ENCODE measurements around the gene FAF2.
"Not testable (repeated sequence)": the region's sequence is repeated elsewhere in the genome, so short reads cannot be mapped to it uniquely, and the experiment has no call there.

The FAF2 gene

GRCh38 chr5:176543428-176544182 is 95.4 kb downstream of the FAF2 start:
- DNase-seq (ENCODE audit: low spot score): peak; percentile 65

DNA sequence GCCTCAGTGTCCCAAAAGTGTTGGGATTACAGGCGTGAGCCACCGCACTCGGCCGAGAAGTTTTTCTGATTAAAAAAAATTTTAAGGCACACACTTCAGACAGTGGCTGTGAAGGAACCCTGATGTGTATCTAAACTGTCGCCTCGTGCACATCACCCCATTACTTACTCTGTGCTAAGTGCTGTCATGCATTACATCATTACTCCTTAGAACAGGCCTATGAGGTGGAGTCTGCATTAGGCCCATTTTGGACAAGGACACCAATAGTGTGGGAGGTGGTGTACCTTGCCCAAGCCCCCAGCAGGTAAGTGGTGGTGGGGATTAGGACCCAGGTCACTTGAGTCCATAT is 97.2 kb downstream of the FAF2 start:
- DNase-seq (ENCODE audit: low spot score): no peak

DNA sequence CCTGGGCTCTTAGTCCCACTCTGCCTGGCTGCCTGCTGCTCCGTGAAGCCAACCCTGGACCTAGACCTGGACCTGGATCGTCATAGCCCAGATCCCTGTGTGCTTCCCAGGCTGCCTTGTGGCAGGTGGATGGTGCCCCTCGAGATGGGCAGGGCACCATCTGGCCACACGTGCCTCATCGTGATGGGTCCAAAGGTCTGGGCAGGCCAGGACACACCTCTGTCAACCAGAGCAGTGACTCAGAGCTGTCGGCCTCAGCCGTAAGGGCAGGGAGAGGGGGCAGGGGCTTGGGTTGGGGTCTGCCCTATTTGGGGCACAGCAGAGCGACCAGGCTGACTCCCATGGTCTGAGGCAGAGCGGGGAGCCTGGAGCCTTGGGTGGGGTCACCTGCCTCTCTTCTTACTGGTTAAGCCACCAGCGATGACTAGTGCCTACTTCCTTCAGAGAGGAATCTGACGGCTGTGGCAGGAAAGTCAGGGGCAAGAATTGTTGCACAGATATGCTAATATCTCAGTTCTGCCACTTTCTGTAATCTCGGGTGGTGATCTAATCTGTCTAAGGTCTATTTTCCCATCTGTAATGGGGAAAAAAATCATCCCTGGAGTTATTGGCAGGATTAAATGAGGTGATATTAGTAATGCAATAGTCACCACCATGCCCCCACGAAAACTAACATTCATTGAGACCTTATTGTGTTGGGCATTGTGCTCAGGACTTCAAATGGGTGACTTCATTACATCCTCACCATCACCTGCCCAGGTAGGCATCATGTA is 97.7 kb downstream of the FAF2 start:
- DNase-seq (ENCODE audit: low spot score): no peak

DNA sequence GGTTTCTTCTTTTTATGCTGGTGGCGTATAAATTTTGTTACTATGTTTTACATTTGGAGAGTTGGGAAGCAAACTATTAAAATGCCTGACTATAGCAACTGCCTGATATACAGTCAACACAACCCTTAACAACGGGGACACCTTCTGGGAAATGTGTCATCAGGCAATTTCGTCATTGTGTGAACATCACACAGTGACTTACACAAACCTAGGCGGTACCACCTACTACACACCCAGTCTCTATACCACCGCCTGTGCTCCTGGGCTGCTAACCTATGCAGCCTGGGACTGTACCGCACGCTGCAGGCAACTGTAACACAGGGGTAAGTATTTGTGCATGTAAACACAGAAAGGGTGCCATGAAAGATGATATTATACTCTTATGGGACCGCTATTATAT is 99.6 kb downstream of the FAF2 start:
- no peak for DNase-seq (ENCODE audit: low spot score)

- no peak for DNase-seq (ENCODE audit: low spot score)
Observed at GRCh38 chr5:176548967-176549444, 100.8 kb downstream of the FAF2 start, which contains the start of gene CDHR2. Gene CDHR2 (plus strand): TSS chr5:176549342. CDS start chr5:176565353, 16,011 bp downstream.

GRCh38 chr5:176549871-176550270 is 101.7 kb downstream of the FAF2 start:
- no peak for DNase-seq (ENCODE audit: low spot score)

DNA sequence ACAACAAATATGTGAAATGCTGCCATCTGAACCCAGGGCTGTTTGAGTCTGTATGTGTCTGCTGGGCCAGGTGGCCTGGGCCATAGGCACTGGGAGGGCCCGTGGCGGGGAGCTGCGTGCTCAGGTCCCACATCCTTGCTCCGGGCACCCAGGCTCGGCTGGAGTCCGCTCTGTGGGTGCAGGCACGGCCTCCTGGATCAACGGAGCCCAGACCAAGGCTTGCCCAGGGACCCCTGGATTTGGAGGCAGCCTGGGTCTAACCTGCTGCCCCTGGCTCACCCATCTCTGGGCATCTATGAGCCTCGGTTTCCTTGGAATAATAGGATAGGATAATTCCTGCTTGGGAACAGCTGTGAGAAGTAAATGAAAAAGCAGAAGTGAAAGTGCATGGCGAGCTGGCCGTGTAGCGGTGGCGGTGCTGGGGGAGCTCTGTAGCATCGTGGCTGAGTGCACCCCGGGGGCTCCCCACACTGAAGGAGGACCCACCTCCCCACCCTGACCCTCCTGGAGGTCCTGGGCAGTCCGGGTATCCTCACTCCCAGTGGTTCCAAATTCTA is 102.2 kb downstream of the FAF2 start:
- DNase-seq (ENCODE audit: low spot score): no peak

- DNase-seq (ENCODE audit: low spot score): not testable (repeated sequence)
Observed at GRCh38 chr5:176550937-176551336, 102.8 kb downstream of the FAF2 start.

DNA sequence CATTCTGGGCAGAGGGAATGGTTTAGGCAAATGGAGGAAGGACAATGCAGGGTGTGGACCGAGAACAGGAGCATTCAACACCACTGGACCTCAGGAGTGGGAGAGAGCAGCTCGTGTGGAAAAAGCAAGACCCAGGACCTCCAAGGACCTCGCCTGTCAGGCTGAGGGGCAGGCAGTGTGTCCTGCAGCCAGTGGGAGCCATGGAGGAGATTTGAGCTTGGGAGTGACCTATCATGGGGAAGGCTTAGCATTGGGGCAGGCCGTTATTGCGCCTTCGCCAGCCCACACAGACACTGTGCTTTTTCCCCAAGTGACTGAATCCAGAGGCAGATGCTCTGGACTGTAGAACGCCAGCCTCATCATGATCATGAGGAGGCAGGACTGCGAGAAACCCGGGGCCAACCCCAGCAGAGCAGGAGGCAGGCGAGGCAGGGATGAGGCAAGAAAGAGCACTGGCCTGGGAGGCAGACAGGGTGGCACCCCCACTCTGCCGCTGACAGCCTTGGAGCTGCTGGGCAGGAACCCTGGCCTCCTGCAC is 104.2 kb downstream of the FAF2 start:
- no peak for DNase-seq (ENCODE audit: low spot score)

- no peak for DNase-seq (ENCODE audit: low spot score)
Observed at GRCh38 chr5:176553260-176554085, 105.3 kb downstream of the FAF2 start.

DNA sequence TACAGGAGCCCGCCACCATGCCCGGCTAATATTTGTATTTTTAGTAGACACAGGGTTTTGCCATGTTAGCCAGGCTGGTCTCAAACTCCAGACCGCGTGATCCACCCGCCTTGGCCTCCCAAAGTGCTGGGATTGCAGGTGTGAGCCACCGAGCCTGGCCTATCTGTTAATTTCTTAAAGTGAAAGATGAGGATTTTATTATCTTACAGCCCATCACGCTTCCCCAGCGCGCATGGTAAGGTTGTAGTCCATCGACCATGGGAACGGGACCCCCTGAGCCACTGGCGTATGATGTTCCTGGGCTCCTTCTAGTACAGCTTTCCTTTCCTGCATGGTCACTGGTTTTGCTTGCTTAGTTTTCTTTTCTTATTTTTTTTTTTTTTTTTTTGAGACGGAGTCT is 109.7 kb downstream of the FAF2 start:
- DNase-seq (ENCODE audit: low spot score): no peak
